ENCODE results near the gene LTA.

LTA gene

DNA sequence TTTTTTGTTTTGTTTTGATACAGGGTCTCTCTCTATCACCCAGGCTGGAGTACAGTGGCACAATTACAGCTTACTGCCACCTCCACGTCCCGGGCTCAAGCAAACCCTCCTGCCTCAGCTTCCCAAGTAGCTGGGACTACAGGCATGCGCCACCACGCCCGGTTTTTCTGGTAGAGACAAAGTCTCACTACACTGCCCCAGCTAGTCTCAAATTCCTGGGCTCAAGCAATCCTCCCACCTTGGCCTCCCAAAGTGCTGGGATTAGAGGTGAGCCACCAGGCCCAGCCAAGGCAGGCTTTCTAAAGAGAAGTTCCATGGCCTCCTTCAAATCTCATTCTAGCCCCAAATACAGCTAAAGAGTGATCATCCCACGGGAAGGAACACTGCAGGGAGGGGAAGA lies 38.1 kb upstream of the LTA start:
- H3K36me3 ChIP-seq (ENCODE audit: control insufficient read depth, insufficient read depth, low read length), result peaks cover 55% of the 10 kb centered on the region
- peaks cover 2% of the 10 kb centered on the region for H3K4me1 ChIP-seq (ENCODE audit: control insufficient read depth, insufficient read depth, low read length)
- no peaks in the 10 kb centered on the region for H3K27me3 ChIP-seq (ENCODE audit: control insufficient read depth, insufficient read depth, low read length)
- no peak overlapping the region for H3K4me3 ChIP-seq (ENCODE audit: low read length)
- no peak overlapping the region for H3K27ac ChIP-seq (ENCODE audit: low read depth, low read length)
- no peak overlapping the region for H3K9ac ChIP-seq (ENCODE audit: low read length)

DNA sequence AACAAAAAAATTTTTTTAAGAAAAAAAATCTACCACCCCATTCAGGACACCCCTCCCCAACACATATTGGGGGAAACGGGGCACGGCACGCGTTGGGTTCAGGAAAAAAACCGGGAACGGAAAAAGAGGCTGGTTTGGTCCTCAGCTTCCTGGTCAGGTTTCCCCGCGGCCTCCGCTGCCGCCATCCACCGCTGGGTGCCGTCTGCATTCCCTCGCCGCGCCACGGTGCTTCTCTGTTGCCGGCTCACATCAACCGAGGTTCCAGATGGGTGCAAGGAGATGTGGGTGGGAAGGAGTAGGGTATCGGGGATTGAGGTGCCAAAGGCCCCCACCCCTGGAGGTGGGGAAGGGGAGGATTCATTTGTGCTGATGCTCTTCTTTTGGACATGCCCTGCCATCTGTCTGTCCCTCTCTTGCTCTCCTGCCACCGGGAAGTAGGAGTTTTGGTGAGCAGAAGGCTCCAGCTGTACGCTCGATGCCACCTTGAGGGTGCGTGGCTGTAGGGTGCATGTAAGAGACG lies 37.5 kb upstream of the LTA start:
- Histone ChIP-seq H3K36me3 (ENCODE audit: control insufficient read depth, insufficient read depth, low read length) (peaks cover 59% of the 10 kb centered on the region), H3K9ac (ENCODE audit: low read length) (no peak overlapping the region), H3K27ac (ENCODE audit: low read depth, low read length) (no peak overlapping the region)

DNA sequence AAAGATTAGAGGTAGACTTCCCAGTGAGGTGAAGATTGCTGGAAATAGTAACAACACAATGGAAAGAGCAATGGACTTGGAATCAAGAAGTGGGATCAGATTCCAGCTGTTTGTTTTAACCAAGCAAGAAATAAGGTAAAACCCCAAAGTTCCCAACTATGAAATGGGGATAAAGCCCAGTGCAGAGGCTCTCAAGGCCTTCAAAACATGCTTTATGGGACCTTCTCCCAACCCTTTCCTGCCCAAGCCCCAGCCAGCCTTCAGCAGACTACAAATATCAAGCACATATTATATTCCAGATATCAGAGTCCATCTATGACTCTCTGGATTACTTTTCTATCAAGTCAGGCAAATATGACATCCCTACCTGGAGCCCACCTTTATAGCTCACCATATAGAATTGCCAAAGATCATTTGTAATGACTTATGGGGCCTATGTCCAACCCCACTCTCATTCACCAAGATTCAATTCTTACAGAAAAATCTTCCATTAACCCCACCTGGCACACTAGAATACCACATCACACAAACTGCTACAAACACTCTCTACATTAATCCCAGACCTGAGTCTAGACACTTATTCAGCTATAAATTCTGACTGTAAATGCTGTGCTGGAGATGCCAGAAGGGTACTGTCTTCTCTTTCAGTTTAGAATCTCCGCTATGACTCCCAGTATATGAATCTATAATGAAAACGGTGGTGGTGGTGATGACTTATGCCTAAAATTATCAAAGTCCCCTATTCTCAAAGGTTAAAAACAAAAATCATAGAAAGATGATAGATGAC lies 36.4 kb upstream of the LTA start:
- no peak overlapping the region for H3K4me3 ChIP-seq (ENCODE audit: low read length)
- peaks cover 58% of the 10 kb centered on the region for H3K36me3 ChIP-seq (ENCODE audit: control insufficient read depth, insufficient read depth, low read length)
- no peaks in the 10 kb centered on the region for H3K27me3 ChIP-seq (ENCODE audit: control insufficient read depth, insufficient read depth, low read length)
- peaks cover 19% of the 10 kb centered on the region for H3K4me1 ChIP-seq (ENCODE audit: control insufficient read depth, insufficient read depth, low read length)
- no peak overlapping the region for H3K9ac ChIP-seq (ENCODE audit: low read length)
- H3K27ac ChIP-seq (ENCODE audit: low read depth, low read length), result no peak overlapping the region

More for the DNA sequence above, 37.5 kb upstream of the LTA start:
- Histone ChIP-seq H3K27me3 (ENCODE audit: control insufficient read depth, insufficient read depth, low read length) (no peaks in the 10 kb centered on the region), H3K4me3 (ENCODE audit: low read length) (no peak overlapping the region), H3K4me1 (ENCODE audit: control insufficient read depth, insufficient read depth, low read length) (peaks cover 8% of the 10 kb centered on the region)

DNA sequence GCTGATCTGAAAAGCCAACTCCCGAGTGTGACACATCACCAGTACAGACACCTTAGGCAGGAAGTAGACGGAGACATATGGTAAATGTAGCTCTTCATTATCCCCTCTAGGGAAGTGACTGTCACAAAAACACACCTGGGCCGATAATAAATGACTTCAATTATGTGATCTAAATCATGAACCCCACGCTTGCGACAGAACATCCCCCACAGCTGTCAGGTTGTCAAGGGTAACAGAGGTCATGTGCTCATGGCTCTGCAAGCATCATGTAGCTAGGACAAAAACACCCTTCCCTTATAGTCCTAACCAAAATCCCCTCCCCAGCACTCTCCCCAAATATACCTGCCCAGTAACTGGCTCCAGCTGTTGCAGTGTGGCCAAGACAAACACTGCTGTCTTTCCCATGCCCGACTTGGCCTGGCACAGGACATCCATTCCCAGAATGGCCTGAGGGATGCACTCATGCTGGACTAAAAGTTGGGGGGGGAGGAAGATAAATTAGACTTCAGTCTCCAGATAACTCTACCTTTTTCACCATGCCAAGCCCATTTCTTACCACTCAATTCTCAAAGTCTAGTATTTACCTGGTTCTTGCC lies 33.2 kb upstream of the LTA start:
- Histone ChIP-seq H3K4me3 (ENCODE audit: low read length) (no peak overlapping the region), H3K4me1 (ENCODE audit: control insufficient read depth, insufficient read depth, low read length) (peaks cover 26% of the 10 kb centered on the region), H3K9ac (ENCODE audit: low read length) (no peak overlapping the region), H3K36me3 (ENCODE audit: control insufficient read depth, insufficient read depth, low read length) (peaks cover 45% of the 10 kb centered on the region), H3K27me3 (ENCODE audit: control insufficient read depth, insufficient read depth, low read length) (no peaks in the 10 kb centered on the region), H3K27ac (ENCODE audit: low read depth, low read length) (no peak overlapping the region)

DNA sequence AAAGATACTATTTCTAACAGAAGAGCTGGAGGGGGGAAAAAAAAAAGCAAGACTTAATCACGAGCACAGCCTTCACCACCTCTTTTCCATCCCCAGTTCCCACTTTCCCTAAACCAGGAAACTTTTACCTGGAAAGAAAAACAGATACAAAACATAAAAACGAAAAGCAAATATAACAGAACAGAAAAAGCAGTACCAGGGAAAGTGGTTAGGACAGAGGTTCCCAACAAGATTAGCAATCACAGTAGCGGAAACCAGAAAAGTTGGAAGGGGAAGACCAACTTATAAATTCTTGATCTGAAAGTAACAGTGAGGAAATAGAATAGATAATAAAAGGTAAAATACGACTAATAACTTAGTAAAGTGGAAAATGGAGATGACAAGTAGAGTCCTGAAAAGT lies 31.4 kb upstream of the LTA start:
- Histone ChIP-seq H3K9ac (ENCODE audit: low read length) (peak overlapping the region; percentile 88), H3K27ac (ENCODE audit: low read depth, low read length) (peak overlapping the region; percentile 89), H3K4me3 (ENCODE audit: low read length) (peak overlapping the region; percentile 93), H3K36me3 (ENCODE audit: control insufficient read depth, insufficient read depth, low read length) (peaks cover 32% of the 10 kb centered on the region), H3K27me3 (ENCODE audit: control insufficient read depth, insufficient read depth, low read length) (no peaks in the 10 kb centered on the region), H3K4me1 (ENCODE audit: control insufficient read depth, insufficient read depth, low read length) (peaks cover 26% of the 10 kb centered on the region)

- peak overlapping the region; percentile 88 for H3K9ac ChIP-seq (ENCODE audit: low read length)
- peaks cover 27% of the 10 kb centered on the region for H3K36me3 ChIP-seq (ENCODE audit: control insufficient read depth, insufficient read depth, low read length)
- H3K4me1 ChIP-seq (ENCODE audit: control insufficient read depth, insufficient read depth, low read length), result peaks cover 26% of the 10 kb centered on the region
- H3K27me3 ChIP-seq (ENCODE audit: control insufficient read depth, insufficient read depth, low read length), result no peaks in the 10 kb centered on the region
- peak overlapping the region; percentile 89 for H3K27ac ChIP-seq (ENCODE audit: low read depth, low read length)
- peak overlapping the region; percentile 93 for H3K4me3 ChIP-seq (ENCODE audit: low read length)
Observed at GRCh38 chr6:31541059-31541657, 30.9 kb upstream of the LTA start.

- peak within 1 kb of the TSS; percentile 93 for H3K4me3 ChIP-seq (ENCODE audit: low read length)
- H3K27ac ChIP-seq (ENCODE audit: low read depth, low read length), result peak within 1 kb of the TSS; percentile 89
- H3K27me3 ChIP-seq (ENCODE audit: control insufficient read depth, insufficient read depth, low read length), result no peaks in the 10 kb centered on the region
- peaks cover 26% of the 10 kb centered on the region for H3K4me1 ChIP-seq (ENCODE audit: control insufficient read depth, insufficient read depth, low read length)
- peak within 1 kb of the TSS; percentile 88 for H3K9ac ChIP-seq (ENCODE audit: low read length)
- peaks cover 23% of the 10 kb centered on the region for H3K36me3 ChIP-seq (ENCODE audit: control insufficient read depth, insufficient read depth, low read length)
Observed at GRCh38 chr6:31541658-31542521, 30.2 kb upstream of the LTA start, which contains the start of gene DDX39B. DDX39B (minus strand) TSS chr6:31542003; CDS start chr6:31540532, 1,471 bp downstream.

- Histone ChIP-seq H3K4me1 (ENCODE audit: control insufficient read depth, insufficient read depth, low read length) (peaks cover 34% of the 10 kb centered on the region), H3K27ac (ENCODE audit: low read depth, low read length) (no peak overlapping the region), H3K4me3 (ENCODE audit: low read length) (no peak overlapping the region), H3K36me3 (ENCODE audit: control insufficient read depth, insufficient read depth, low read length) (peaks cover 18% of the 10 kb centered on the region), H3K27me3 (ENCODE audit: control insufficient read depth, insufficient read depth, low read length) (no peaks in the 10 kb centered on the region), H3K9ac (ENCODE audit: low read length) (no peak overlapping the region)
Observed at GRCh38 chr6:31543639-31544038, 28.4 kb upstream of the LTA start.

DNA sequence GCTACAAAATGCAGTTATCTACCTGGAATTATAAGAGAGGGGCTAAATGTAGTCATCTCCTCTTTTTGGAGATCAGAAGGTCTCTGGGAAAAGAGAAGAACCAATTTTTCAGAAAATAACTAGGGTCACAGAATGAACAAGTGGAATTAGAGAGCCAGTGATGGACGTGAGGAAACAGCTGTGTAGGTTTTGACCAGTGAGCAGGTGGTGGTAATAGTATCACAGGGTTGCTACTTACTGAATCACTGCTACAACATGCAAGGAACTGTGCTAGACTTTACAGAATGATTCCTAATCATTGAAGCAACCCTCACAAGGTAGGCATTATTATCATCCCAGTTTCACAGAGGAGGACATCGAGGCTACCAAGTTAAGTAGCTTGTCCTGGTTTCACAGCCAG lies 27.4 kb upstream of the LTA start:
- no peak overlapping the region for H3K4me3 ChIP-seq (ENCODE audit: low read length)
- H3K36me3 ChIP-seq (ENCODE audit: control insufficient read depth, insufficient read depth, low read length), result peaks cover 10% of the 10 kb centered on the region
- peaks cover 26% of the 10 kb centered on the region for H3K4me1 ChIP-seq (ENCODE audit: control insufficient read depth, insufficient read depth, low read length)
- no peak overlapping the region for H3K27ac ChIP-seq (ENCODE audit: low read depth, low read length)
- H3K27me3 ChIP-seq (ENCODE audit: control insufficient read depth, insufficient read depth, low read length), result no peaks in the 10 kb centered on the region
- H3K9ac ChIP-seq (ENCODE audit: low read length), result no peak overlapping the region

DNA sequence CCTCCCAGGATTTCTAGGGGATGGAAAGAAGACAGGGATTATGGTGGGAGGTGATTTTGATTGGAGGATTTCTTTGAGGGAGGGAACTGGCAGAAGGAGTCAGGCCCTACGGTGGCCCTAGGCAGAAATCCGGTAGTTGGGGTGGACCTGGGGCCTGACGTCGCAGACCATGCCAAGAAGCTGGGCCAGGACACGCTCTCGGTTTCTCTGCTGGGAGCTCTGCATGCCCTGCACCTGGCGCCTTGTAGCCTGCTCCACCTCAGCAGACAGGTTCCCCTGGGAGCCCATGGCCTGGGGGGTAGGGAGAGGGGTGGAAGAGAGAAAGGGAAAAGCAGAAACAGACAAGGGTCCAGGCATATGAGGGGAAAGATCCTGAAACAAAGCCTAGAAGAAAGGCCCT lies 26.8 kb upstream of the LTA start:
- Histone ChIP-seq H3K27ac (ENCODE audit: low read depth, low read length) (no peak overlapping the region), H3K9ac (ENCODE audit: low read length) (no peak overlapping the region)

DNA sequence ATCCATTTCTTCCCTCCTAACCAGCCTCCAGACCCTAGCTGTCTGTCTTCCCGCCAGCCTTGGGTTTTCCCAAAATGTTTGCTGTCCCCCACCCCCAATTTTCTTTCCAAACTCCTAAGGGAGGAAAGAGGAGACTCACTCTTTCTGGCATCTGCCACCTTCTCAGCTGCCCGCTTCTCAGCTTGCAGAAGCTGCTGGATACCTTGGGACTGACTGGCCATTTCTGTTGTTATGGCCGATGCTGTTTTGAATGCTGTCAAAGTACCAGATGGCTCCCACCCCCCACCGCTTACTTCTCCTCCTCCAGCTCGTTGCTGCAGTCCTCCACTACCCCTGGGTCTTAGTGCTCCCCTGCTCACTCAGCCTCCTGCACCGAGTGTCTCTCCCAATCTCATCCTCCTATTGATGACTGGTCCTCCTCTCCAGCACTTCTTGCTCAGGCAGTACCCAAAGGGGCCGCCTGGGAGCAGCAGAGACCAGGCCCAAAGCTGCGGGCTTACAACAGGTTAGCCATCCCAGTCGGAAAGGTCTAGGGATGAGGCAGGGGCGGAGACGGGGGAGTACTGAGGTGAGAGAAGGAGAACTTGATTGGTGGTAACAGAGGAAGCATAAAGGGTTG lies 25.6 kb upstream of the LTA start, which contains the start of gene ATP6V1G2:
ATP6V1G2 (minus strand) TSS at position 270 of the 619 bp plus-strand sequence; CDS start at position 221, 49 bp downstream.
- H3K4me3 ChIP-seq (ENCODE audit: low read length), result peak within 1 kb of the TSS; percentile 63
- peaks cover 12% of the 10 kb centered on the region for H3K4me1 ChIP-seq (ENCODE audit: control insufficient read depth, insufficient read depth, low read length)
- no peaks in the 10 kb centered on the region for H3K27me3 ChIP-seq (ENCODE audit: control insufficient read depth, insufficient read depth, low read length)
- no peak within 1 kb of the TSS for H3K9ac ChIP-seq (ENCODE audit: low read length)
- H3K27ac ChIP-seq (ENCODE audit: low read depth, low read length), result peak within 1 kb of the TSS; percentile 87
- H3K36me3 ChIP-seq (ENCODE audit: control insufficient read depth, insufficient read depth, low read length), result peaks cover 5% of the 10 kb centered on the region

More for the DNA sequence above, 26.8 kb upstream of the LTA start:
- Histone ChIP-seq H3K27me3 (ENCODE audit: control insufficient read depth, insufficient read depth, low read length) (no peaks in the 10 kb centered on the region), H3K36me3 (ENCODE audit: control insufficient read depth, insufficient read depth, low read length) (peaks cover 4% of the 10 kb centered on the region), H3K4me3 (ENCODE audit: low read length) (no peak overlapping the region), H3K4me1 (ENCODE audit: control insufficient read depth, insufficient read depth, low read length) (peaks cover 20% of the 10 kb centered on the region)
